Measurements from ENCODE around the gene FAM124B.
"Not testable (repeated sequence)": the region's sequence is repeated elsewhere in the genome, so short reads cannot be mapped to it uniquely, and the experiment has no call there.

FAM124B gene

DNA sequence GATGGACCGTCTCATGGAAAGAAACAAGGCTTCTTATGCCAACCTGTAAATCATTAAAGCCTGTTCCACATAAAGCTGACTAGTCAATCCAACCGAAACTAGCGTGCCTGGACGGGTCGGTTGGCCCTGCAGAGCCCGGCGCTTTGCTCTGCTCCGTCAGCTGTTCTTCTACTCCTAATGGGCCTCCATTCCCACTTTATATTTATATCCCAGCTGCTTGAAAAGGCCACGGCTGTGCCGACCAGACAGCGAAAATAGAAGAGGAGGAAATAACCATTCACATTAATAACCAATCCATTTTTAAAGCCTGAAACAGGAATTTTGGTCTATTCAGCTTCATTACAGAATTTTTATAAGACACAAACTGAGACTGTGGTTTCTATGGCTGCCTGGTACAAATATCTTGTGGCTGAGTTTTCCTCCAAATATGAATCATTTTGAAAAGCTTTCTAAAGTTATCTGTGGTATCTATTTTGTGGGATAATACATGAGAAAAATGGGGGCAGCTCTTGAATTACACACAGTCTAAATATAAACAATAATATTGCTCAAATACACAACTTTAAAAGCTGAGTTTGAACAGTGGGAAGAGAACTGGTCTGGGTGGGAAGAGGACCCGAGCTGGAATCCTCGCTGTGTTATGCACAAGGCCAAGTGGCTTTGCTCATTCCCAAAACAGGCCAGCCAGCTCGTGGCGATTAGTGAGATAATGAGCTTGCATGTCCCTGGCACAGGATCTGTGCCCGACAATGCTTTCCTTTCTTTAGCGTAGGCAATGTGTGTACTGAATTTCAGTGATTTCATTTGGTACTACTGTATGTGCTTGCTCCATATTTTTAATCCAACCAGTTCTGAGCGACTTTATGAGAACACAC is 10.5 kb upstream of the FAM124B start:
- no peak for DNase-seq

DNA sequence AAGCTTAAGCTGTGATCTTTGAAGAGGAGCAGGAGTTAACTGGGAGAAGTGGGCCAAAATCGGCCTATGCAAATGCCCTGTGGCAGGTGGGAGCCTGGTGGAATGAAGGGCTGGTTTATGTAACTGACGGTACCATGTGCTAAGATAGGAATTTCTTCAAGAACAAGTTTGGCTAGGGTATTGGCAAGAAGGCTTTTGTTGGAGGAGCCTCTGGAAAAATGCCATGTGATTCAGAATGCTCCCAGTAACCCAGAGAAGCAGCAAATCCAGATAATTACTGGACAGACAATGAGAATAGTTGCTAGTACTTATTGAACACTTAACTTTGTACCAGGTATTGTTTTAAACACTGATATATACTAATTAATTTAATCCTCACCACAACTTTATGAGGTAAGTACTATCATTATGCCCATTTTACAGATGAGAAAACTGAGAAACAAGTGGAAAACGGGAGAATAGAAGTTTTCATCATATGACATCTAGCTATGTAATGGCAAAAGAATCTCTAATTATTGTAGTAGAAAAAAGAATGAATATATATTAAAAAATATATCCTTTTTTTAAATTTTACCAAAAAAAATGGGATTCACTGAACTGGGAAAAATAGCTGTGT is 9.1 kb upstream of the FAM124B start:
- no peak for DNase-seq

DNA sequence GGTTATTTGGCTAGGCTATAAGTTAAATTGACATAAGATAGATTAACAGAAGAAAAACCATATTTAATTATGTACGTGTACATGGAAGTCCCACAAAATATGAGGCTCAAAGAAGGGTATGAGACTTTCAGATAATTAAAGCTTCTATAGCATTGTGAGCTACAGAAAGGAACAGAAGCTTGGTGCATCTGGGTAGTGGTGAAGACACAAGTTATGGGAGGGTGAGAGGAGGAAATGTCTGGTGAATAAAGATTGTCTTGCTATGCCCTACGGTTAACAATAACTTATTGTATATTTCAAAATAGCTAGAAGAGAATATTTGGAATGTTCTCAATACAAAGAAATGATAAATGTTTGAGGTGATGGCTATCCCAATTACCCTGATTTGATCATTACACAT is 6.8 kb upstream of the FAM124B start:
- no peak for DNase-seq

DNA sequence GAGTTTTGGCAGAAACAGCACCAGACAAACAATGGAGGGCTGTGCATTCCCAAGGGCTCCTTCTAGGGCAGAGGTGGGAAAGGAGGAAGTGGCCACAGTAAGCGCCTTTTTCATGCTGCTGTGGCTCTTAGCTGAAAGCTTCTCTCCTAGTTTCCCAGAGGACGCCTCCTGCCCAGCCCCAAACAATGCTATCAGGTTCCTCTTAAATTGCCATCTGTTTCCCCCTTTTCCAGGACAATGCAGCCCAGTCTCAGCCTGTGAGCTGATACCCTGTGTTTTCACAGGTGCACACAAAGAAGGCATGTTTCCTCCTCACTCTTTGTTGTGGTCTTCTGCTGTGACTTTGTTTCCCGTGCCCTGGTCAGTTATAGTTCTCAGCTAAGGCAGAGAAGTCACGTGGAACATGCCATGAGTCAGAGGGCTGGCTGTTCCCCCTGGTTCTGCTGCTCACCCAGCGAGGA is 5.4 kb upstream of the FAM124B start:
- no peak for DNase-seq

DNA sequence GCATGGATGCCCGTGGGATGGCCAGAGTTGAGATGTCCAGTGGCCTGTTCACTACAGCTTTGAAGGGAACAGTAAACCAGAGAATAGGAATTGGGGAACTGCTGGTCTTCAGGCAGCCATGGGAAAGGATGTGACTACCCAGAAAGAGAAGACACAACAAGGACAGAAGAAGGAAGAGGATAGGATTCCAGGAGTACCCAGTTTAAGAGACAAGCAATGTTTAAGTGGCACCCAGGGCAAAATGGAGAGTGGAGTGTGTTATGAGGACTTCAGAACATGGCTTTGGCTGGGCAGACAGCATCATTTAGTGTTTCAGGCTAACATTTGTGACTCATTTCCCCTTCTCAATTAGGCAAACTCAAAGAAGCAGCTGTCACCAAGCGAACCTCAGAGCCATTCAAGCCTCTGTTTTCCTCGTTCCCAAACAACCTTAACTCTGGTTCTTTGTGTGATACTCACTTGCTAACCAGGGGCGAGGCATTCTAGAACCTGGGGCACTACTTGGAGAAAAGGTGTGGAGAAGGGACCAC is 4.0 kb upstream of the FAM124B start:
- DNase-seq = no peak

DNA sequence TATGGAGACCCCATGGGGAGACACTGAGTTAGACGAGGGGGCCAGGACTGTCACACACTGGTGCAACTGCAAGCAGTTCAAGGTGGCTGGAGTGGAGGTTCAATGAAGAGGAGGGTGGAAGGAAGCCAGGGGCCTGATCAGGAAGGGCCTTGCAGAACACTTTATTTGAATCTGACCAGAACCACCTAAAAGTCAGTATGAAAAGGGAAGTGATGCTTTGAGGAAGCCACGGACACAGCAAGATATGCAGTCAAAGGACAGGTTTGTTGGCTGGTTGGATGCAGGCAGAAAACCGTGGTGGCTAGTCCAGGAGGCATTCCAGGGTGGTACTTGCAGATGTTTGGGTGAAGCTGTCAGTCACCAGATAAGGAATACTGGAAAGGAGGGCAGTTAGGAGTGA is 3.5 kb upstream of the FAM124B start:
- no peak for DNase-seq

DNA sequence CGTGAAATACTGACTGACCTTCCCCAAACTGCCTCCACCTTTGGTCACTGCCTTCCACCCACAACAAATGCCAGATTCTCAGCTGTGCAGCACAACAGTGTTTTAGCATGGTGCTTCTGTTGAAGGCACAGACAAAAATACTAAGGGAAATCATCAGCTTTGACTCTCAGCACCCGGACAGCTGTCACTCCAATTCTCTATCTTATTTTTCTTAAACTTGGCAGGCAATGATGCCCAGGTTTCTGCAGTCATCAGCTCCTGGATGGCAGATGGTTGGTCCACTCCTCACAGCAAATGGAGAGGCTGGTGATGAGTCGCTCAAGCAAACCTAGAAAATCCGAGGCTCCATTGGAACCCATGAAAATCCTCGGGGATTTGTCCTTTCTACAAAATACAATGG is 2.9 kb upstream of the FAM124B start:
- DNase-seq = no peak

DNA sequence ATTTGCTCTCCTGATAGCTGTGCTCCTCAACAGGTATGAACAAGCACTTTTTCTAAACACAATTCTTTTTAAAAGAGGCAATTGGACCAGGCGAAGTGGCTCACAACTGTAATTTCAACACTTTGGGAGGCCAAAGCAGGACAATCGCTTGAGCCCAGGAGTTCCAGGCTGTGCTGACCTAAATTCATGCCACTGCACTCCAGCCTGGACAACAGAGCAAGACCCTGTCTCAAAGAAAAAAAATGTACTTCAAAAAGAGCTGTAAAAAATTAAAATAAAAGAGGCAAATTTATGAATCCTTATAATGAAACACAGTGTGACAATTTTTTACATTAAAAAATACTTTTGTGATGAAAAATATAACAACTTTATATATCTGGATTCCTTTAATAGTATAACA is 1.8 kb upstream of the FAM124B start:
- DNase-seq = no peak

DNA sequence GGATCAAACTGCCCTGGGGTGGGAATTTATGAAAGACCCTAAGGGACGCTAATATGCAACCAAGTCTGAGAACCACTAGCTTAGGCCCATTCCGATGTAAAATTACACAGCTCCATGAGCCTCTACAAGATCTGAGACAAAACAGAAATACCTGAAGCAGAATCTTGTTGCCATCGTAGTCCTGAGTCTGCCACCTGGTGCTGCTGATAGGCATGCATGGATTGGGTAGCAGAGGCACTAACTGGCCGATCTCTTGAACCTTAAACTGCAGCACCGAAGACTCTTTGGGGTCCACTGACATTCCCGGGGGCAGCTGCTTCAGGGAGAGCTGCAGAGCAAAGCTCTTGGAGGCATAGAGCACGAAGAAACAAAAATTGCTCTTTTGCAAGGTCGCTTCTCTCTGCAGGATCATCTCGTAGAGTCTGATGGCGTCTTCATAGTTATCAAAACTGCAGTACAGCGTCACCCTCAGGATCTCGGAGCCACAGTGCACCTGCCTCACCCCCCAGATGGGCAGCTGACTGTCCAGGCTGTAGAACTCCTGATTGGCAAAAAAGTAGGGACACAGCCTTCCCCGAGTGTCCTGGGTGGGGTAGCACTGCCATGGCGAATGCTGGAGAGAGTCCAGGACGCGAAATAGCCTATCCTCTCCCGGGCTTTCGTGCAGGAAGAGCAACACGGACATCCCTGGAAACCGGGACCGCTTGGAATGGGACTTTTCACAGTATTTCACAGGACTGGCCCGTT is 848 bp downstream of the FAM124B start:
- no peak for DNase-seq

DNA sequence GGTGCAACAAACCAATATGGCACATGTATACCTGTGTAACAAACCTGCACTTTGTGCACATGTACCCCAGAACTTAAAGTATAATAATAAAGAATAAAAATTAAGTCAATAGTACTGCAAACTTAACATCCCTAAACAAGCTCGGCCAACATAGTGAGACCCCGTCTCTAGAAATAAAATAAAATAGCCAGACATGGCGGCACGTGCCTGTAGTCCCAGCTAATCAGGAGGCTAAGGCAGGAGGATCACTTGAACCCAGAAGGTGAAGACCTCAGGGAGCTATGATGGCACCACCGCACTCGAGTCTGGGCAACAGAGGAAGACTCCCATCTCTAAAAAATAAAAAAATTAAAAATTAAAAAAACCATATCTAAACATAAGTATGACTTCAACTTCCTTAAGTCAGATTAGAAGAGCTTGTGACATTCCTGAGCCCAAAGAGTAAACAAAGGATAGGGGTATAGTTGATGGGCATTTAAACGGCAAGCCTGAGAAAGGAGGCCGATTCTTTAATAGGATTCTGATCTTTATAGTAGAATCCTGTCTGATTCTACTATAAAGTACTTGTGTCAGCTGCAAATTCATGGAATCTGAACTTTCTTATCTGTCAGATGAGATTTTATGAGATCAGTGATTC is 1.6 kb downstream of the FAM124B start:
- DNase-seq = no peak

DNA sequence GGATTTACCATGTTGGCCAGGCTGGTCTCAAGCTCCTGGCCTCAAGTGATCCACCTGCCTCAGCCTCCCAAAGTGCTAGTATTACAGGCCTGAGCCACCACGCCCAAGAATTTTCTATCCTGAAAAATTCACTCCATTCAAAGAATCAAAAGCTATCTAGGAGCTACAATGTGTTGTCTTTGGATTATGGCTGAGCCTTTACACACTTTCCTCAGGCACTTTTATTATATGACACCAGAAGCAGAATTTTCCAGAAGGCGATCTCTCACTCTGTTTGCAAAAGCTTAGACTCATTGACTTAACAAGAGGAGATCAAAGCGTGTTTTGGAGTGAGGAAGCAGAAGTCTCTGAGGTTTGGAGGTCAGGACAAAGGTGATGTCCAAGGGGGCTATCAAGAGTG is 3.6 kb downstream of the FAM124B start:
- DNase-seq = no peak

DNA sequence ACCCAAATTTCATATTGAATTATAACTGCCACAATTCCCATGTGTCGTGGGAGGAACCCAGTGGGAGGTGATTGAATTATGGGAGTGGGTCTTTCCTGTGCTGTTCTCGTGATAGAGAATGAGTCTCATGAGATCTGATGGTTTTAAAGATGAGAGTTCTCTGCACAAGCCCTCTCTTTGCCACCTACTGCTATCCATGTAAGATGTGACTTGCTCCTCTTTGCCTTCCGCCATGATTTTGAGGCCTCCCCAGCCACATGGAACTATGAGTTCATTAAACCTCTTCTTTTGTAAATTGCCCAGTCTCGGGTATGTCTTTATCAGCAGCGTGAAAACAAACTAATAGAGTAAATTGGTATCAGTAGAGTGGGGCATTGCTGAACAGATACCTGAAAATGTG is 4.8 kb downstream of the FAM124B start:
- DNase-seq = not testable (repeated sequence)

DNA sequence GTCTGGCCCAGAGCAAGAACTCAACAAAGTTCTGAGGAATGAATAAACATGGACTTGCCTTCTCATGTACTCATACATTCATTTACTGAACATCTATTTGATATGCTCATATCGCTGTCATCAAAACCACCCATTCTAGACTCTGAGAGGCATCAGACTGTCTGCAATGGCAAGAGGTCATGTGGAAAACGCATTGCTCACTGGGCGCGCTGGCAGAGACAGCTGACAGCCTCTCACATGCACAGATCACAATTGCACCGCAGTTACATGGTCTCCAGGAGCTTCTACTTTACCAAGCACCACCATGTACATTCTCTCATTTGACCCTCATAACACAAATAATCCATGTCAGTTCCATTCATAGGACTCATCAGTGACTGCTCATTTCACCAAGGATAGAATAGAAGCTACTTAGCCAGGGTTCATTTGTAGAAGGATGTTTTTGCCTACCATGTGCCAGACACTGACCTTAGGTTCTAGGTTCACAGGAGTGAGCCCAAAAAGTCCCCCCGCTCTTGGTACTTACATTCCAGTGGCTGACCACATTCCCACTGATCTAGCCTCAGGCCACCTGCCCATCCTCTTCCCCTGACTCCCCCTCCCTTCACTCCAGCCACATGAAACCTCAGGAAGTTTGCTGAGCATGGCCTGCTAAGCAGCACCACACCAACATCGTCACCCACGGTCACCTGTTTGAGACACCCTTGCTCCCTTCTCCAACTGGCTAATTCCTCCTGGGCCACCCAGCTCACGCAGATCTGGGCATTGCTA is 6.1 kb downstream of the FAM124B start:
- no peak for DNase-seq

DNA sequence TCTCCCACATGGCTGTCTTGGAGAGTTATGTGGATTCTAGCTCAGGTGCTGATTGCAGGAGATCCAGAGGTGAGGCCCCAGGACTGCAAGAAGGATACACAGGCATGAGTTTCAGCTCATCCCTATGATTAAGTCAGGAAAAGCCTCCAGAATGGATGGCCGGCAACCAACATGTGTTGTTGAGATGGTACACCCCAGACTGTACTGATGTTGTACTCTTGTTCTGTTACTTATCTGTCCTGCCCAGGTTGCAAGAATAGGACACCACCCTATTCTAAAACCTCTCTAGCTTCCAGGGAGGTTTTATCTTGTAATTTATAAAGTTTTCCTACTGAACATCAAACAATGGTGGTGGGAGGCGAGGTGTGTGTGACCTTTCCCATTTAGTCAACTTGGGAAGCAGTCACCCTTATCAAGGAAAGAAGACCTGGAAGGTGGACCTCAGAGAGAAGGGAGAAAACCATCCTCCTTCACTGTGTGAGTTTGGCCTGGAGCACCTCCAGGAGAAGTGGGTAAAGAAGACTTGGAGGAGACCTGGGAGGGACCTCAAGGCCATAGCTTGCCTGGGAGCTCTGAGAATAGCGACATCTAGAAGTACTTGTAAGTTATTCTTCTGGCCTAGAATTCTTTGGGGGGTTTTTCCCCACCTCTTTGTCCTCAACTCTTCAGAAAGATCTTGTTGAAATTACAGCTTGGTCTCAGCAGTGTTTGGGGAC is 8.6 kb downstream of the FAM124B start:
- DNase-seq = no peak

DNA sequence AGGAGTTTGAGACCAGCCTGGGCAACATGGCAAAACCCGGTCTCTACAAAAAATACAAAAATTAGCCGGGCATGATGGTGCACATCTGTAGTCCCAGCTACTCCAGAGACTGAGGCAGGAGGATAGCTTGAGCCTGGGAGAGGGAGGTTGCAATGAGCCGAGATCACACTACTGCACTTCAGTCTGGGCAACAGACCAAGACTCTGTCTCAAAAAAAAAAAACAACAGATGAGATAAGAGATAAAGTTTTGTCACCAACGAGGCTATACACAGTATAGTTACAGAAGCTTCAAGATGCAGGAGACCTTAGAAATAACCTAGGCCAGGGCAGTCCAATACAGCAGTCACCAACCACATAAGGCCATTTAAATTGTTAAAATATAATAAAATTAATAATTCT is 9.4 kb downstream of the FAM124B start:
- no peak for DNase-seq

DNA sequence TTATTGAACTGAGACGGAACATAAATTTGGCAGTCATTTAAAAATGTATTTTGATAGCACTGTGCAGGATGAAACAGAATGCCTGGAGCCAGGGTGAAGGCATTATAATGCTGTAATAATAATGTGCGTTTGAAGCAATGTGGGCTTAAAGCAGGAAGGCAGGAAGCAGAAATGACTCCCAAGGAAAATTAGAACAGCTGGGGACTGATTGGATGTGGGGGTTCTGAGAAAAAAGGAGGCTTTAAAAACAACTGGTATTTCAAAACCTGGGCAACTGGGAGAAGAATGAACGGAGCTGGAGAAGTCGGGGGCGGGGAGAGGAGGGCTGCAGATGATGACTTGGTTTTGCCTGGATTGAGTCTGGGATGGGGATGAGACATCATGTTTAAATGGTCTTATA is 12.6 kb downstream of the FAM124B start:
- DNase-seq = no peak

DNA sequence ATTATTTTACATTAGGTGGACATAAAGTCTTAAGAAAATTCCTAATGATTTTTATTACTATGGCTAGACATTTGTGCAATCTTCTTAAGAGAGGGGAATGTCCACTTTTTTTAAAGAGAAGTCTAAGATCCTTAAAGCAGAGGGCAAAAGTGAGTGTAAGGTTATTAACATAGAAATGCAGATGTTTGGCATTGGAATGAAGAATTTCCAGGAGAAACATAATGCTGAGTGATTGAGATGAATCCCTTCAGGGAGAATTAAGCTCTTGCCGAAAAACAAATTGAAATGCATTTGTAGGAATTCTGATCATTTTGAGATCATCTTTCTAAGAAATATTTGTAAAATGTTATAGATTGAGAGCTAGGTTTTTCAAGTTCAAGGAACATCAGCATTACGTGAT is 15.0 kb downstream of the FAM124B start:
- no peak for DNase-seq

DNA sequence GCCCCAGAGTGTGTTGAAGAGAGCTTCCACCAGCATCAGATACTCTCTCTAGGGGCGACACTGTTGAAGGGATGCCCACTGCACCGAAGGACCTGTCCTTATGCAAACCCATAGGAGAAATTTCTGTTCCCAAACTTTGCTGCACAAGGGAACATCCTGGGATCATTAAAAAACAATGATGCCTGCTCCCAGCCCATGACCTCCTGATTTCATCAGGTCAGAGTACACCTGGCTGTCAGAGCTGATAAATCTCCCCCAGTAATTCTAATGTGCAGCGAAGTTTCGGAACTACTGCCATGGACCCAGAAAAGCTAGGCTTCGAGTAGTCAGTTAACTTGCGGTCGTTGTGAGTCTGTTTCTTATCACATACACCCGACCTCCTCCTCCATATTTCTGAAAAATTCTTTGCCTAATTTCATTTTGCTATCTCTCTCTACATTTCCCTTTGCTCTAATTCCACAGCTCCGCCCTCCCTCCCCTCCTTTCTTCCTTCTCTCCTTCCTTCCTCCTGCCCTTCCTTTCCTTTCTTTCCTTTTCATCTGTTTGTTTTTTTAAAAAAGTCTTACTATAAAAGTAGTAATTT is 18.8 kb downstream of the FAM124B start:
- DNase-seq = no peak

DNA sequence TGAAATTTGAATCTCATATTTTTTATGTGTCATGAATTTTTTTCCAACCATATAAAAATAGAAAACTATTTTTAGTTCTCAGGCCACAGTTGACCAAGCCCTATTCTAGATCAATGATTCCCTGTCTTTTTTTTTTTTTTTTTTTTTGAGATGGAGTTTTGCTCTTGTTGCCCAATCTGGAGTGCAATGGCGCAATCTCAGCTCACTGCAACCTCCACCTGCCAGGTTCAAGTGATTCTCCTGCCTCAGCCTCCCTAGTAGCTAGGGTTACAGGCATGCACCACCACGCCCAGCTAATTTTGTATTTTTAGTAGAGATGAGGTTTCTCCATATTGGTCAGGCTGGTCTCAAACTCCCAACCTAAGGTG is 19.6 kb downstream of the FAM124B start:
- not testable (repeated sequence) for DNase-seq

DNA sequence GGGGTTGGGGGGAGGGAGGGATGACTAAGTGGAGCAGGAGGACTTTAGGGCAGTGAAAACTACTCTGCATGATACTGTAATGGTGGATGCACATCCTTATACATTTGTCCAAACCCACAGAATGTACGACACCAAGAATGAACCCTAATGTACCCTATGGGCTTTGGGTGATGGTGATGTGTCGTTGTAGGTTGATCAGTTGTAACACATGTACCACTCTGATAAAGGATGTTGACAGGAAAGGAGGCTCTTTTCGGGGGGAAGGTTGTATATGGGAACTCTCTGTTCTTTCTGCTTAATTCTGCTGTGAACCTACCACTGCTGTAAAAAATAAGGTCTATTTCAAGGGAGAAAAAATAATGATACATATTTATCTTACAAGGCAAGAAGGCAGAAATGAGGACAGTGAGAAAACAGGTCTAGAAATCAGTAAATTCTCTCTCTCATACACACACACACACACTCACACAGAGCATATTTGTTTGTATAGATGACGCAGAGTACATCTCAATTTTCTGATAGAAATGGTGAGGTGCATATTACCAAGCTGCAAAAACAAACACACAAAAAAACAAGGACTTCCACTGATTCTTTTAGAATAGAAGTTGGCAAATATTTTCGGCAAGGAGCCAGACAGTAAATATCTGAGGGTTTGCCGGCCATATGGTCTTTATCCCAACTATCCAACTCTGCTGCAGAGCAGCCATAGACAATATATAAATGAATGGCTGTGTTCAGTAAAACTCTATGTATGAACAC is 20.2 kb downstream of the FAM124B start:
- DNase-seq = no peak

Measured in CD4-positive, alpha-beta T cell treated with Interleukin-6 for 4 hours (primary cell).